GM18858 (cell line): ENCODE data around the gene FOXM1.

Experiments used
- ATAC-seq: cut with Tn5 transposase; IDR thresholded peaks from one replicate; pipeline ENCODE4 v1.9.1; 2021; ENCODE audit not compliant: unreplicated experiment

The FOXM1 gene

DNA sequence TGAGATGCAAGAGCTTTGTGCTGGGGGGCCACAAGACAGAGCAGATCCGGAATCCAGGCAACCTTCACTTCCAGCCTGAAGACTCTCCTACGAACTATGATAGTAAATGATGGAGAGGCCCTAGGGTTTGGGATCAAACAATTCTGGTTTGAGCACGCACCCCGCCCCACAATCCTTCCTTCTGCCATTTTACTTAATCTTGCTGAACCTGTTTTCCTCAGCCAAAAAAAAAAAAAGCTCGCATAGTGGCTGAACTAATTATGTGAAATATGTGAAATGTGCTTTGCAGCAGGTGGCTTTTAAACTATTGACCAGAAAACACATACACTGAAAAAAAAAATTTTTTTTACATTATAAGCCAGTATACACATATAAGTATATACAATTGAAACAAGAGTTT lies 65.2 kb downstream of the FOXM1 start:
- ATAC-seq: no peak
